ENCODE data around the gene FBXL2.

FBXL2 gene

DNA sequence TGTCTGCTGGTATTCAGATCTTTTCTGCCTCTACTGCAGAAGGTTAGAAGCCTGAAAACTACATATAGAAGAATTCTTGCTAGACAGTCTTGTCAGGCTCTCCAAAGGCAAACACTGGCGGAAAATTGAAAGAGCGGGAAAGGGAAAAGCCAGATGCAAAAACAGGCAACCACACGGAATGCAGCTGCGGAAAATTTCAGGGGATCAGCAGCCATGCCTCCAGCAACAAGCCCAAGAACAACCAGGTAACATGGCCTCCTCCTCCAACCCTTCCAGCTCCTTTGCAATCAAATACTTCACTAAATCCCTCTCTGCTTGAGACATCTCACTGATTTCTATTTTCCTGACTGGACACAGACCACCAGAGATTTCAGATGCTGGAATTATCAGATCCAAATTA lies 153.3 kb downstream of the FBXL2 start:
- no peak for DNase-seq

DNA sequence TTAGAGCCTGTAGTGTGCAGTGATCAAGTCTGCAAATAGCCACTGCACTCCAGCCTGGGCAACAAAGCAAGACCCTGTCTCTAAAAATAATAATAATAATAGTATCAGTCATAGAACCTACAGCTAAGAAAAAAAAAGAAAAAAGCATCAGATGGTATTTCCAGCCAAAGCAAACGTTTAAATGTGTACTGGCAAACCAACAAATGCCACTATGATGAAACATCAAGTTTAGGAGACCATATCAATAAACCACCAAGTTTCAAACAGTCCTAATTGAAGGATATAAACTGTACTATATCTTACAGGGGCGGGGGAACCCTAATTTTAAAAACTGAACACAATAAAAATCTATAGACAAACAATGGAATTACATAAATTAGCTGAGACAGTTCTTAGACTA lies 156.6 kb downstream of the FBXL2 start:
- DNase-seq, result no peak
